Sigmoid colon (tissue), 7 donors: ENCODE results near the gene CTBP2. TPM values are rescaled to one million over a fixed set of nuclear protein-coding genes. Genes with fewer than 3 reads are reported as not detected.
"Not testable (repeated sequence)": the region's sequence is repeated elsewhere in the genome, so short reads cannot be mapped to it uniquely, and the experiment has no call there.

Experiments used
- DNase-seq: peaks from one replicate; pipeline ENCODE4 v3.0.0-alpha.2; 2019
- H3K27ac ChIP-seq, 4 donors: fragments of 200-600 bp; sonication (generic); one replicate each; pipeline ENCODE4 v1.5.1; 2016 to 2019; ENCODE audit warnings: mild to moderate bottlenecking in 1 of 4
- H3K27me3 ChIP-seq, 3 donors: fragments of 200-600 bp; sonication (generic); one replicate each; pipeline ENCODE4 v1.5.1; 2019; ENCODE audit warnings: mild to moderate bottlenecking in 1 of 3
- H3K36me3 ChIP-seq, 4 donors: fragments of 200-600 bp; sonication (generic); one replicate each; pipeline ENCODE4 v1.5.1; 2016 to 2019
- H3K4me1 ChIP-seq, 4 donors: fragments of 200-600 bp; sonication (generic); one replicate each; pipeline ENCODE4 v1.5.1; 2017 to 2019
- H3K4me3 ChIP-seq, 4 donors: fragments of 200-600 bp; sonication (generic); one replicate each; pipeline ENCODE4 v1.5.1; 2017 to 2019; ENCODE audit warnings: mild to moderate bottlenecking in 2 of 4, moderate library complexity in 1 of 4
- H3K9me3 ChIP-seq, 4 donors: fragments of 200-600 bp in 3 of 4; sonication (generic) in 3 of 4; one replicate each; pipeline versions ENCODE4 v1.5.1 to v1.6.1; 2013 to 2019
- EP300 ChIP-seq, 4 donors: sonication (generic); formaldehyde crosslinking; IDR thresholded peaks; one replicate each; pipeline ENCODE4 v1.6.1; 2017; ENCODE audit warnings: antibody characterized with exemption in 4 of 4
- POLR2A ChIP-seq, 2 donors: fragments of 450-650 bp; IDR thresholded peaks; one replicate each; pipeline ENCODE4 v1.6.1; 2016; ENCODE audit warnings: antibody characterized with exemption in 2 of 2, mild to moderate bottlenecking in 2 of 2, moderate library complexity in 2 of 2
- POLR2AphosphoS5 ChIP-seq, 4 donors: sonication (generic); formaldehyde crosslinking; IDR thresholded peaks; one replicate each; pipeline ENCODE4 v1.6.1; 2017; ENCODE audit warnings: antibody characterized with exemption in 4 of 4
- WGBS, 2 donors: extraction: QIAGEN DNeasy Blood & Tissue Kit; methylation state at CpG; one replicate each; pipeline ENCODE4 v1.1.7; 2013; 5-methylcytosine and 5-hydroxymethylcytosine counted together
- intact Hi-C: fragments of 100-400 bp; cut with DNase I; formaldehyde crosslinking; loops from one replicate; pipeline ENCODE4 v1.15.1; 2023
- polyA plus RNA-seq, 3 donors: library from polyadenylated mRNA; stranded (reverse); fragments of 200-250 nt; gene quantifications; one replicate each; pipeline ENCODE4 v1.2.3, GENCODE V29; 2013
- total RNA-seq, 4 donors: library from RNA; depleted of rRNA; stranded (reverse); fragments of >200 nt; gene quantifications; one replicate each; pipeline ENCODE4 v1.1.0, GENCODE V29; 2016
- TF ChIP-seq, protein P1 (sequence below), 4 experiments: fragments of 450-650 bp in 3 of 4; fragments of 200-600 bp in 1 of 4; IDR thresholded peaks; one replicate each; pipeline ENCODE4 v1.5.1; 2016 to 2019; ENCODE audit warnings: antibody characterized with exemption in 4 of 4, mild to moderate bottlenecking in 3 of 4, moderate library complexity in 2 of 4
- donor health status: healthy with polysubstance abuse.
- donor health status: Bipolar disorder and iron deficiency.
- donor health status: healthy.

The CTBP2 gene
- total and polyA plus RNA-seq, 7 donors: 31.2 to 62.4 (median 52.0) TPM

DNA sequence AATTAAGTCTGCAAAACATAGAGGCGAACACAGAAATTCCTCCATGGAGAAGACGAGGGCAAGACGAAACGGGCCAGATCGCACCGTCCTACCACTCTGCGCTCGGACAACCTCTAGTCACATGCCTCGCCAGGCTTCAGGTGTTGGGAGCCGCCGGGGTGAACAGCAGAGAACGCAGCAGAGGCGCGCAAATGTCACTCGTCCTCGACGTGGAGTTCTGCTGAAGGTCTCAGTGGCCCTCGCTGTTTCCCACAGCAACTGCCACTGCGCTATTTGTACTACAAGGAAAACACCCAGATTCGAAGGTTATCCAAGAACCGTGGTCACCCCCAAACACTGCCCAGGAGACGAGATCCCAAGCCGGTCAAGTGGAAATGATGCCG, 9.2 kb downstream of the CTBP2 start:
- no peaks in the 10 kb centered on the region for H3K27me3 ChIP-seq
- no peak for DNase-seq
- WGBS, 2 donors: 68 to 89% methylated on average over 24 of the region's 24 CpGs
- peak overlapping the region; percentile 97 to 99 (median 98) for H3K27ac ChIP-seq
- TF ChIP-seq EP300 (IDR thresholded peaks at IDR 0.05): no peak
- TF ChIP-seq, protein P1, sequence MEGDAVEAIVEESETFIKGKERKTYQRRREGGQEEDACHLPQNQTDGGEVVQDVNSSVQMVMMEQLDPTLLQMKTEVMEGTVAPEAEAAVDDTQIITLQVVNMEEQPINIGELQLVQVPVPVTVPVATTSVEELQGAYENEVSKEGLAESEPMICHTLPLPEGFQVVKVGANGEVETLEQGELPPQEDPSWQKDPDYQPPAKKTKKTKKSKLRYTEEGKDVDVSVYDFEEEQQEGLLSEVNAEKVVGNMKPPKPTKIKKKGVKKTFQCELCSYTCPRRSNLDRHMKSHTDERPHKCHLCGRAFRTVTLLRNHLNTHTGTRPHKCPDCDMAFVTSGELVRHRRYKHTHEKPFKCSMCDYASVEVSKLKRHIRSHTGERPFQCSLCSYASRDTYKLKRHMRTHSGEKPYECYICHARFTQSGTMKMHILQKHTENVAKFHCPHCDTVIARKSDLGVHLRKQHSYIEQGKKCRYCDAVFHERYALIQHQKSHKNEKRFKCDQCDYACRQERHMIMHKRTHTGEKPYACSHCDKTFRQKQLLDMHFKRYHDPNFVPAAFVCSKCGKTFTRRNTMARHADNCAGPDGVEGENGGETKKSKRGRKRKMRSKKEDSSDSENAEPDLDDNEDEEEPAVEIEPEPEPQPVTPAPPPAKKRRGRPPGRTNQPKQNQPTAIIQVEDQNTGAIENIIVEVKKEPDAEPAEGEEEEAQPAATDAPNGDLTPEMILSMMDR (IDR thresholded peaks at IDR 0.05): no peak
- no peak for TF ChIP-seq POLR2AphosphoS5 (IDR thresholded peaks at IDR 0.05)
- no peak for TF ChIP-seq POLR2A (IDR thresholded peaks at IDR 0.05)
- intact Hi-C loops: loop anchor here (10.0 kb wide), 1 partner anchor 674 kb away; the partner anchor contains the start of genes BCCIP and UROS
- H3K9me3 ChIP-seq: no peaks in the 10 kb centered on the region
- no peaks in the 10 kb centered on the region for H3K36me3 ChIP-seq
- no peak overlapping the region for H3K4me3 ChIP-seq
- peaks cover 0 to 95% (median 90%) of the 10 kb centered on the region in 4 donors for H3K4me1 ChIP-seq

DNA sequence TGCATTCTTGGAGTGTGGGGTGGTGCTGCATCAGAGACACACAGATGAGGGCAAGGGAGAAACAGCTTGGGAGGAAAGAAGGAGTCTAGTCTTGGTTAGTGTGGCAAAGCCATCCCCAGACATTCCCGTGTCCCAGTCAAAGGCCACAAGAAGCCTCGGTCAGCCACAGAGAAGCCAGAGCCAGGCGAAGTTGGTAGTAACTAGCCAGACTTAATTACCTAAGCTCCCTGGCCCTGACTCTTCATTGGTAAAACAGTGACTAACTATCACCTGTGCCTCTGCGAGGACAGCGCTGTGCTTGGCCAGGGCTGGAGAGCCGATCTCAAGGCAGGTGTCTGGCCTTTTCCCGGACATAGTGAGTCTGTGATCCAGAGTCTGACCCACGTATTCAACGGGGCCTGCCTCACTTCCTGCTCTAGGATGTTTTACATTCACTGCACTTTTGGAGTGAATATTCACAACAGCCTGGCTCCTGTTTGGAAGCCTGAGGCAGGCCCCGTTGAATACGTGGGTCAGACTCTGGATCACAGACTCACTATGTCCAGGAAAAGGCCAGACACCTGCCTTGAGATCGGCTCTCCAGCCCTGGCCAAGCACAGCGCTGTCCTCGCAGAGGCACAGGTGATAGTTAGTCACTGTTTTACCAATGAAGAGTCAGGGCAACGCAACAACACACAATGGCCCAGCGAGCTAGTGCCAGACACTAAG, 9.8 kb downstream of the CTBP2 start:
- WGBS, 2 donors: 17 to 62% methylated on average over 16 of the region's 16 CpGs
- H3K4me1 ChIP-seq: peaks cover 0 to 95% (median 89%) of the 10 kb centered on the region in 4 donors
- not testable (repeated sequence) for H3K4me3 ChIP-seq, H3K9me3 ChIP-seq, H3K36me3 ChIP-seq, H3K27me3 ChIP-seq, DNase-seq
- intact Hi-C loops: loop anchor here (10.0 kb wide), 1 partner anchor 674 kb away; the partner anchor contains the start of genes BCCIP and UROS
- H3K27ac ChIP-seq: peak overlapping the region; percentile 97 to 99 (median 98)

DNA sequence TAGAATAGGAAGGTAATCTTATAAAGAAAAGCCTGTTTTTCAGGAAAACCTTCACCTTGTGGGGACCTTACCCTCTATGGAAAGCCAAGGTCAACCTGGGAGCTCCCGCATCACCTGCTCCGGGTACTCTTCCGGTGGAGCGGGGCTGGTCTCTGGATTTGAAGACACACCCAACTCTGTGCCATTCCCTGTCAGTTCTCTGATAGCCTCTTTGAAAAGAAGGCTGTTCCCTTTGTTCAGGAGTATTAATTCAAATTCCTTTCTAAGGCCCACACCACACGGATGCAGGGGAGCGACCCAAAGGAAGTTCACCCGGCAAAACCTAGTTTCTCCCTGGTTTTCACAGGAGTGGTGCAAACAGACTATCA, 10.7 kb downstream of the CTBP2 start:
- peak overlapping the region; percentile 74 to 98 (median 92) for H3K27ac ChIP-seq
- 14 to 74% methylated on average over 7 of the region's 7 CpGs for WGBS, 2 donors
- no peak for DNase-seq
- H3K9me3 ChIP-seq: no peaks in the 10 kb centered on the region
- no peaks in the 10 kb centered on the region for H3K36me3 ChIP-seq
- H3K4me3 ChIP-seq: no peak overlapping the region
- intact Hi-C loops: loop anchor here (5.0 to 10.0 kb wide), 2 partner anchors 92 to 675 kb away; partner anchors contain the start of genes BCCIP and UROS
- no peak for TF ChIP-seq POLR2AphosphoS5 (IDR thresholded peaks at IDR 0.05)
- TF ChIP-seq, protein P1 (IDR thresholded peaks at IDR 0.05): no peak
- no peak for TF ChIP-seq POLR2A (IDR thresholded peaks at IDR 0.05)
- TF ChIP-seq EP300 (IDR thresholded peaks at IDR 0.05): no peak
- H3K27me3 ChIP-seq: no peaks in the 10 kb centered on the region
- H3K4me1 ChIP-seq: peaks cover 0 to 95% (median 89%) of the 10 kb centered on the region in 4 donors

DNA sequence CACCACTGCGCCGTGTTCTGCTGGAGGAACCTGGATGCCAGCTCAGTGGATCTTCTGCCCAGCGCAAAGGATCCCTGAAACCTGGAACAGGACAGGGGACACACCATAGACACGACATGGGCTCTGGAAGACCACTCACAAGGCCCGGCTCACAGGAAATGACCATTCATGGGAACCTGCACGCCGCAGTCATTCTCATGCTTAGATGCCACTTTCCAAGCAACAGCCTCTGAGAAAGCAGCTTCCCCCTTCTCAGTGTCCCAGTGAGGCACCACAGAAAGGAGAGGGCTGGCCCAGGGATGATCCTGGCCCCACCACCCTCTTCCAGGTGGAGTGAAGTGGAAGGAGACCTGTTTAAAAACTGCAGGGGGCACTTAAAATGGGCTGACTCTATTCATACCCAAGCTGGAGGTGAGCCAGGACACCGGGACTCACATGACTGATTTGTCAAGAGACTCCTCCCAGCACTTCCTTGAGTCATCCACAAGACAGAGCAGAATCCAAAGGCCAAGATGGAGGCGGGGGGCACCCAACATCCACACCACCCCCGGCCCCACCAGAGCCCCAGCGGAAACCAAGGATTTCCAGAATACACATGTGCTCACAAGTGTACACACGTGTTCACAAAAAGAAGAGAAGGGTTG, 11.2 kb downstream of the CTBP2 start:
- peaks cover 0 to 95% (median 89%) of the 10 kb centered on the region in 4 donors for H3K4me1 ChIP-seq
- intact Hi-C loops: loop anchor here (5.0 kb wide), 1 partner anchor 92 kb away; no protein-coding TSS in a partner anchor
- no peaks in the 10 kb centered on the region for H3K9me3 ChIP-seq
- DNase-seq: peak; percentile 90
- H3K36me3 ChIP-seq: no peaks in the 10 kb centered on the region
- H3K27me3 ChIP-seq: no peaks in the 10 kb centered on the region
- WGBS, 2 donors: 44 to 63% methylated on average over 12 of the region's 12 CpGs
- no peak overlapping the region for H3K4me3 ChIP-seq
- peak overlapping the region; percentile 74 to 98 (median 92) for H3K27ac ChIP-seq
- TF ChIP-seq, protein P1 (IDR thresholded peaks at IDR 0.05): no peak
- TF ChIP-seq EP300 (IDR thresholded peaks at IDR 0.05) (no peak), POLR2AphosphoS5 (IDR thresholded peaks at IDR 0.05) (peak in 1 of 4 donors; percentile 23), POLR2A (IDR thresholded peaks at IDR 0.05) (no peak)

DNA sequence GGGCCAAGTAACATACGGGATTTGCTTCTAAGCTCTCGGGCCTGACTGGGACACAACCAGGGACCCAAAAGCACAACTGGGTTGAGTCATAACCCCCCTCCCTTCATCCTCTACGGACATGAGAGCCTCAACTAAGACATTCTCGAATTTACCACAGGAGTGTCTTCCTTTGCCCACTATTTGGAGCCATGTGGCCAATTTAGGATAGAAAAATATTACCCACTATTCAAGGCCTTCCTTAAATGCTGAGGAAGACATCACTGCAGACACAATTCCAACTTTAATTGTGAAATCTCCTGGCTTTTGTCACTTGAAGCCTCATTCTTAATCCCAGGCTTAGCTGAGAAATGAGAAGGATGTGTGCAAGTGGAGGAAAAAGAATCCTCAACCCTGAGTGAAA, 11.8 kb downstream of the CTBP2 start:
- Histone ChIP-seq H3K4me3 (no peak overlapping the region), H3K27me3 (no peaks in the 10 kb centered on the region), H3K9me3 (no peaks in the 10 kb centered on the region), H3K36me3 (no peaks in the 10 kb centered on the region), H3K27ac (peak overlapping the region; percentile 74 to 98 (median 92)), H3K4me1 (peaks cover 0 to 95% (median 89%) of the 10 kb centered on the region in 4 donors)
- intact Hi-C loops: loop anchor here (5.0 kb wide), 1 partner anchor 91 kb away; no protein-coding TSS in a partner anchor
- TF ChIP-seq, protein P1 (IDR thresholded peaks at IDR 0.05): no peak
- TF ChIP-seq EP300 (IDR thresholded peaks at IDR 0.05) (no peak), POLR2AphosphoS5 (IDR thresholded peaks at IDR 0.05) (no peak), POLR2A (IDR thresholded peaks at IDR 0.05) (no peak)
- WGBS, 2 donors: 39 to 50% methylated on average over 4 of the region's 4 CpGs
- no peak for DNase-seq
